HepG2 (cell line): Measurements from ENCODE around the gene WDR35. TPM values are rescaled to one million over a fixed set of nuclear protein-coding genes. Genes with fewer than 3 reads are reported as not detected.

ENCODE experiments used
- GATAD1 ChIP-seq: IDR thresholded peaks from 2 replicates; pipeline ENCODE4 v1.6.1; 2016; ENCODE audit warnings: missing genetic modification reagents, missing compliant biosample characterization
- GPN1 ChIP-seq: sonication (generic); formaldehyde crosslinking; IDR thresholded peaks from 2 replicates; pipeline ENCODE4 v1.5.1; 2020; ENCODE audit warnings: missing genetic modification reagents, borderline replicate concordance
- IKZF4 ChIP-seq: sonication (generic); formaldehyde crosslinking; IDR thresholded peaks from 2 replicates; pipeline ENCODE4 v1.5.1; 2020; ENCODE audit warnings: borderline replicate concordance, mild to moderate bottlenecking, low read depth, missing genetic modification reagents; ENCODE audit errors: not compliant biosample characterization
- MED13 ChIP-seq: sonication (generic); formaldehyde crosslinking; IDR thresholded peaks from 2 replicates; pipeline ENCODE4 v1.5.0; 2020; ENCODE audit warnings: missing genetic modification reagents
- MEIS2 ChIP-seq: sonication (generic); formaldehyde crosslinking; IDR thresholded peaks from 2 replicates; pipeline ENCODE4 v1.9.0; 2021; ENCODE audit warnings: mild to moderate bottlenecking, missing genetic modification reagents
- PAF1 ChIP-seq: IDR thresholded peaks from 2 replicates; pipeline ENCODE4 v1.6.1; 2016; ENCODE audit warnings: missing genetic modification reagents, missing compliant biosample characterization
- POLR2AphosphoS2 ChIP-seq: IDR thresholded peaks from 2 replicates; pipeline ENCODE4 v1.6.1; 2011; ENCODE audit warnings: low read depth, low read length, improper control_type of control experiment
- SAFB2 ChIP-seq: sonication (generic); formaldehyde crosslinking; IDR thresholded peaks from 2 replicates; pipeline ENCODE4 v1.5.1; 2020; ENCODE audit warnings: missing genetic modification reagents, low read depth, mild to moderate bottlenecking, borderline replicate concordance
- SAP130 ChIP-seq: IDR thresholded peaks from 2 replicates; pipeline ENCODE4 v1.6.1; 2016; ENCODE audit warnings: low read depth
- SMARCC2 ChIP-seq: fragments of 450-650 bp; IDR thresholded peaks from 2 replicates; pipeline ENCODE4 v1.6.1; 2017; ENCODE audit warnings: antibody characterized with exemption, mild to moderate bottlenecking
- TCF7 ChIP-seq: sonication (generic); IDR thresholded peaks from 2 replicates; pipeline ENCODE4 v1.6.1; 2016; ENCODE audit warnings: antibody characterized with exemption, low read depth
- TEAD3 ChIP-seq: optimal IDR thresholded peaks from 2 replicates; pipeline ENCODE3; 2016; ENCODE audit warnings: borderline replicate concordance
- ZFP41 ChIP-seq: sonication (generic); formaldehyde crosslinking; IDR thresholded peaks from 2 replicates; pipeline ENCODE4 v1.4.0; 2020; ENCODE audit warnings: mild to moderate bottlenecking, missing genetic modification reagents, borderline replicate concordance
- ZFP62 ChIP-seq: sonication (generic); formaldehyde crosslinking; IDR thresholded peaks from 2 replicates; pipeline ENCODE4 v1.4.0; 2020; ENCODE audit warnings: missing genetic modification reagents
- ZNF713 ChIP-seq: sonication (generic); formaldehyde crosslinking; IDR thresholded peaks from 2 replicates; pipeline ENCODE4 v1.4.0; 2020; ENCODE audit warnings: mild to moderate bottlenecking, missing genetic modification reagents
- polyA plus RNA-seq, 8 experiments: library from polyadenylated mRNA; depleted of rRNA in 3 of 8; stranded (reverse) in 7 of 8; unstranded in 1 of 8; fragments of >200 nt; fragmentation: Illumina TruSeq in 4 of 8; extraction: Trizol in 4 of 8; gene quantifications; 2 replicates each; pipeline versions ENCODE4 v1.2.1 to v1.2.3, GENCODE V29; 2011 to 2016; ENCODE audit warnings: low read depth in 4 of 8, missing spikeins in 1 of 8, mixed read lengths in 1 of 8; ENCODE audit not compliant: insufficient read depth in 1 of 8
- total RNA-seq, 5 experiments: library from RNA; depleted of rRNA; stranded (reverse); fragments of >200 nt; fragmentation: Illumina TruSeq; extraction: Trizol; gene quantifications; 2 replicates each; pipeline ENCODE4 v1.2.3, GENCODE V29; 2016; ENCODE audit warnings: low read depth in 1 of 5
- TF ChIP-seq, protein P1 (sequence below): sonication (generic); formaldehyde crosslinking; IDR thresholded peaks from 2 replicates; pipeline ENCODE4 v1.5.1; 2020; ENCODE audit warnings: mild to moderate bottlenecking, missing genetic modification reagents
- TF ChIP-seq, protein P2 (sequence below): sonication (generic); formaldehyde crosslinking; IDR thresholded peaks from 2 replicates; pipeline ENCODE4 v1.8.0; 2022; ENCODE audit warnings: missing genetic modification reagents, mild to moderate bottlenecking, moderate library complexity, borderline replicate concordance
- TF ChIP-seq, protein P3 (sequence below): IDR thresholded peaks from 2 replicates; pipeline ENCODE4 v1.4.0; 2020; ENCODE audit warnings: mild to moderate bottlenecking, missing genetic modification reagents

The WDR35 gene
- total and polyA plus RNA-seq, 2 of the 13 experiments (the other 11 are each of a cell fraction or from before 2014, with no cell fraction given), result 11.1 to 19.6 TPM

DNA sequence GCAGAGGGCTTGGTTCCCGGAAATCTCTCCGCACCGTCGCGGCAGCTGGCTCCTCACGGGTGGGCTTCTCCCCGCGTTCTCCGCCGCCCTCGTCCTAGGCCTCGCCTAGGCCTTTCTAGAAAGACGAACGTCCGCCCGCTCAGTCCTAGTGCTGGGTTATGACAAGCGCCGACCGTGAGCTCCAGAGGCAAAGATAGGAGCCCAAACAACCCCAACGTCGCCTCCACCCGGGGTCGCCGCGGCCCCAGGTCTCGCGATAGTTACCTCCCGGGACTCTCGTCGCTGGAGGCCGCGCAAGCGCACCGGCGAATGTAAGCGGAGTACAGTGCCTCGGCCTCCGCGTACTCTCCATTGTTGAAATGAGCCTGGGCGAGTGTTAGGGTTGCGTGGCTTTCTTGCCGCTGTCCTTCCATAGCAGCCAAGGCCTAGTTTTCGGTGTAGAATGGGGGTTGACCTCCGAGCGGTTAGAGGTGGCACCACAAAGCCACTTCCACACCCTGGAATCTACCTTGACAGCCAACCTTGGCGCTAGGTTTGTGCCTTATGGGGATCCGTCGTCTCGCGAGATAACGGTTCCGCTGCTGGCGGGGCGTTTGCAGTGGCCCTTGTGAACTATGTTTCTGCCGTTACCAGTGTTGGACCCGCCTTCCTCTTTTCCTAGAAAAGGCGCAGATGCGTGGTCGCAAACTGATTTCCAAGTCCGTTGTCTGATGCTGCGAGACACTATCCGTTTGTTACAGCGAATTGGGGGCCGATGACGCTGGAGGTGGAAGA, 88.3 kb downstream of the WDR35 start, which contains the start of gene TTC32 (continued):
- TF ChIP-seq, protein P1, sequence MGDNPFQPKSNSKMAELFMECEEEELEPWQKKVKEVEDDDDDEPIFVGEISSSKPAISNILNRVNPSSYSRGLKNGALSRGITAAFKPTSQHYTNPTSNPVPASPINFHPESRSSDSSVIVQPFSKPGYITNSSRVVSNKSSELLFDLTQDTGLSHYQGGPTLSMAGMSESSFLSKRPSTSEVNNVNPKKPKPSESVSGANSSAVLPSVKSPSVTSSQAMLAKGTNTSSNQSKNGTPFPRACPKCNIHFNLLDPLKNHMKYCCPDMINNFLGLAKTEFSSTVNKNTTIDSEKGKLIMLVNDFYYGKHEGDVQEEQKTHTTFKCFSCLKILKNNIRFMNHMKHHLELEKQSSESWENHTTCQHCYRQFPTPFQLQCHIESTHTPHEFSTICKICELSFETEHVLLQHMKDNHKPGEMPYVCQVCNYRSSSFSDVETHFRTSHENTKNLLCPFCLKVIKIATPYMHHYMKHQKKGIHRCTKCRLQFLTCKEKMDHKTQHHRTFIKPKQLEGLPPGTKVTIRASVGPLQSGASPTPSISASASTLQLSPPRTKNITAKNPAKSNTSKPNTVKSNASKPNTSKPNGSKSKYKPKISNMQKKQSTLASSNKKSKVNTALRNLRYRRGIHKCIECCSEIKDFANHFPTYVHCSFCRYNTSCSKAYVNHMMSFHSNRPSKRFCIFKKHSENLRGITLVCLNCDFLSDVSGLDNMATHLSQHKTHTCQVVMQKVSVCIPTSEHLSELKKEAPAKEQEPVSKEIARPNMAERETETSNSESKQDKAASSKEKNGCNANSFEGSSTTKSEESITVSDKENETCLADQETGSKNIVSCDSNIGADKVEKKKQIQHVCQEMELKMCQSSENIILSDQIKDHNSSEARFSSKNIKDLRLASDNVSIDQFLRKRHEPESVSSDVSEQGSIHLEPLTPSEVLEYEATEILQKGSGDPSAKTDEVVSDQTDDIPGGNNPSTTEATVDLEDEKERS (CRISPR knock-in tag), result peak; percentile 97
- TF ChIP-seq MEIS2, result no peak; the same call in 1 of the 2 replicates
- peak; percentile 95 for TF ChIP-seq TEAD3 (CRISPR knock-in tag)
- peak; percentile 79 for TF ChIP-seq POLR2AphosphoS2
- TF ChIP-seq IKZF4 (CRISPR knock-in tag), result peak; percentile 96
- TF ChIP-seq ZFP41, result peak; percentile 46; the same call in 1 of the 2 replicates
- no peak for TF ChIP-seq SMARCC2
- TF ChIP-seq SAFB2, result peak; percentile 40; the same call in 1 of the 2 replicates
- TF ChIP-seq GATAD1 (CRISPR knock-in tag), result peak; percentile 99
- peak; percentile 49; the same call in 1 of the 2 replicates for TF ChIP-seq MED13 (CRISPR knock-in tag)
- TF ChIP-seq, protein P2, sequence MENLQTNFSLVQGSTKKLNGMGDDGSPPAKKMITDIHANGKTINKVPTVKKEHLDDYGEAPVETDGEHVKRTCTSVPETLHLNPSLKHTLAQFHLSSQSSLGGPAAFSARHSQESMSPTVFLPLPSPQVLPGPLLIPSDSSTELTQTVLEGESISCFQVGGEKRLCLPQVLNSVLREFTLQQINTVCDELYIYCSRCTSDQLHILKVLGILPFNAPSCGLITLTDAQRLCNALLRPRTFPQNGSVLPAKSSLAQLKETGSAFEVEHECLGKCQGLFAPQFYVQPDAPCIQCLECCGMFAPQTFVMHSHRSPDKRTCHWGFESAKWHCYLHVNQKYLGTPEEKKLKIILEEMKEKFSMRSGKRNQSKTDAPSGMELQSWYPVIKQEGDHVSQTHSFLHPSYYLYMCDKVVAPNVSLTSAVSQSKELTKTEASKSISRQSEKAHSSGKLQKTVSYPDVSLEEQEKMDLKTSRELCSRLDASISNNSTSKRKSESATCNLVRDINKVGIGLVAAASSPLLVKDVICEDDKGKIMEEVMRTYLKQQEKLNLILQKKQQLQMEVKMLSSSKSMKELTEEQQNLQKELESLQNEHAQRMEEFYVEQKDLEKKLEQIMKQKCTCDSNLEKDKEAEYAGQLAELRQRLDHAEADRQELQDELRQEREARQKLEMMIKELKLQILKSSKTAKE (CRISPR knock-in tag), result no peak
- no peak for TF ChIP-seq PAF1 (CRISPR knock-in tag)
- TF ChIP-seq, protein P3, sequence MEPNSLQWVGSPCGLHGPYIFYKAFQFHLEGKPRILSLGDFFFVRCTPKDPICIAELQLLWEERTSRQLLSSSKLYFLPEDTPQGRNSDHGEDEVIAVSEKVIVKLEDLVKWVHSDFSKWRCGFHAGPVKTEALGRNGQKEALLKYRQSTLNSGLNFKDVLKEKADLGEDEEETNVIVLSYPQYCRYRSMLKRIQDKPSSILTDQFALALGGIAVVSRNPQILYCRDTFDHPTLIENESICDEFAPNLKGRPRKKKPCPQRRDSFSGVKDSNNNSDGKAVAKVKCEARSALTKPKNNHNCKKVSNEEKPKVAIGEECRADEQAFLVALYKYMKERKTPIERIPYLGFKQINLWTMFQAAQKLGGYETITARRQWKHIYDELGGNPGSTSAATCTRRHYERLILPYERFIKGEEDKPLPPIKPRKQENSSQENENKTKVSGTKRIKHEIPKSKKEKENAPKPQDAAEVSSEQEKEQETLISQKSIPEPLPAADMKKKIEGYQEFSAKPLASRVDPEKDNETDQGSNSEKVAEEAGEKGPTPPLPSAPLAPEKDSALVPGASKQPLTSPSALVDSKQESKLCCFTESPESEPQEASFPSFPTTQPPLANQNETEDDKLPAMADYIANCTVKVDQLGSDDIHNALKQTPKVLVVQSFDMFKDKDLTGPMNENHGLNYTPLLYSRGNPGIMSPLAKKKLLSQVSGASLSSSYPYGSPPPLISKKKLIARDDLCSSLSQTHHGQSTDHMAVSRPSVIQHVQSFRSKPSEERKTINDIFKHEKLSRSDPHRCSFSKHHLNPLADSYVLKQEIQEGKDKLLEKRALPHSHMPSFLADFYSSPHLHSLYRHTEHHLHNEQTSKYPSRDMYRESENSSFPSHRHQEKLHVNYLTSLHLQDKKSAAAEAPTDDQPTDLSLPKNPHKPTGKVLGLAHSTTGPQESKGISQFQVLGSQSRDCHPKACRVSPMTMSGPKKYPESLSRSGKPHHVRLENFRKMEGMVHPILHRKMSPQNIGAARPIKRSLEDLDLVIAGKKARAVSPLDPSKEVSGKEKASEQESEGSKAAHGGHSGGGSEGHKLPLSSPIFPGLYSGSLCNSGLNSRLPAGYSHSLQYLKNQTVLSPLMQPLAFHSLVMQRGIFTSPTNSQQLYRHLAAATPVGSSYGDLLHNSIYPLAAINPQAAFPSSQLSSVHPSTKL (CRISPR knock-in tag), result peak; percentile 64
- no peak for TF ChIP-seq TCF7
- peak; percentile 98 for TF ChIP-seq SAP130 (CRISPR knock-in tag)
- 0 out of 2 replicates have a peak, but pooled peaks have one; percentile 27 for TF ChIP-seq ZFP62 (CRISPR knock-in tag)
- TF ChIP-seq GPN1, result 0 out of 2 replicates have a peak, but pooled peaks have one; percentile 70
- TF ChIP-seq ZNF713 (CRISPR knock-in tag), result 0 out of 2 replicates have a peak, but pooled peaks have one; percentile 65
